GM12873 (cell line): Measurements from ENCODE around the gene CEACAM19.

ENCODE experiments used
- TF ChIP-seq, protein P1 (sequence below): IDR thresholded peaks from 2 replicates; pipeline ENCODE4 v1.5.1; 2012; ENCODE audit warnings: low read depth, mild to moderate bottlenecking, moderate library complexity, low read length, control low read depth; ENCODE audit not compliant: insufficient read depth; ENCODE audit errors: missing control alignments

Gene CEACAM19

GRCh38 chr19:44661904-44662303 is 9.4 kb upstream of the CEACAM19 start:
- TF ChIP-seq, protein P1, sequence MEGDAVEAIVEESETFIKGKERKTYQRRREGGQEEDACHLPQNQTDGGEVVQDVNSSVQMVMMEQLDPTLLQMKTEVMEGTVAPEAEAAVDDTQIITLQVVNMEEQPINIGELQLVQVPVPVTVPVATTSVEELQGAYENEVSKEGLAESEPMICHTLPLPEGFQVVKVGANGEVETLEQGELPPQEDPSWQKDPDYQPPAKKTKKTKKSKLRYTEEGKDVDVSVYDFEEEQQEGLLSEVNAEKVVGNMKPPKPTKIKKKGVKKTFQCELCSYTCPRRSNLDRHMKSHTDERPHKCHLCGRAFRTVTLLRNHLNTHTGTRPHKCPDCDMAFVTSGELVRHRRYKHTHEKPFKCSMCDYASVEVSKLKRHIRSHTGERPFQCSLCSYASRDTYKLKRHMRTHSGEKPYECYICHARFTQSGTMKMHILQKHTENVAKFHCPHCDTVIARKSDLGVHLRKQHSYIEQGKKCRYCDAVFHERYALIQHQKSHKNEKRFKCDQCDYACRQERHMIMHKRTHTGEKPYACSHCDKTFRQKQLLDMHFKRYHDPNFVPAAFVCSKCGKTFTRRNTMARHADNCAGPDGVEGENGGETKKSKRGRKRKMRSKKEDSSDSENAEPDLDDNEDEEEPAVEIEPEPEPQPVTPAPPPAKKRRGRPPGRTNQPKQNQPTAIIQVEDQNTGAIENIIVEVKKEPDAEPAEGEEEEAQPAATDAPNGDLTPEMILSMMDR = no peak

DNA sequence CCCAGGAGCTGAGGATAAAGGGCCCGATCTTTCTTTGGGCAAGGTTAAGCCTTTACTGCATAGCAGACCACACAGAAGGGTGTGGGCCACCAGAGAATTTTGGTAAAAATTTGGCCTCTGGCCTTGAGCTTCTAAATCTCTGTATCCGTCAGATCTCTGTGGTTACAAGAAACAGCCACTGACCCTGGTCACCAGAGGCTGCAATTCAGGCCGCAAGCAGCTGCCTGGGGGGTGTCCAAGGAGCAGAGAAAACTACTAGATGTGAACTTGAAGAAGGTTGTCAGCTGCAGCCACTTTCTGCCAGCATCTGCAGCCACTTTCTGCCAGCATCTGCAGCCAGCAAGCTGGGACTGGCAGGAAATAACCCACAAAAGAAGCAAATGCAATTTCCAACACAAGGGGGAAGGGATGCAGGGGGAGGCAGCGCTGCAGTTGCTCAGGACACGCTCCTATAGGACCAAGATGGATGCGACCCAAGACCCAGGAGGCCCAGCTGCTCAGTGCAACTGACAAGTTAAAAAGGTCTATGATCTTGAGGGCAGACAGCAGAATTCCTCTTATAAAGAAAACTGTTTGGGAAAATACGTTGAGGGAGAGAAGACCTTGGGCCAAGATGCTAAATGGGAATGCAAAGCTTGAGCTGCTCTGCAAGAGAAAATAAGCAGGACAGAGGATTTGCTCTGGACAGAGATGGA is 8.4 kb upstream of the CEACAM19 start:
- TF ChIP-seq, protein P1 = no peak

- TF ChIP-seq, protein P1 = no peak
Observed at GRCh38 chr19:44663996-44664395, 7.3 kb upstream of the CEACAM19 start.

- TF ChIP-seq, protein P1 = no peak
Observed at GRCh38 chr19:44664976-44665375, 6.3 kb upstream of the CEACAM19 start.

DNA sequence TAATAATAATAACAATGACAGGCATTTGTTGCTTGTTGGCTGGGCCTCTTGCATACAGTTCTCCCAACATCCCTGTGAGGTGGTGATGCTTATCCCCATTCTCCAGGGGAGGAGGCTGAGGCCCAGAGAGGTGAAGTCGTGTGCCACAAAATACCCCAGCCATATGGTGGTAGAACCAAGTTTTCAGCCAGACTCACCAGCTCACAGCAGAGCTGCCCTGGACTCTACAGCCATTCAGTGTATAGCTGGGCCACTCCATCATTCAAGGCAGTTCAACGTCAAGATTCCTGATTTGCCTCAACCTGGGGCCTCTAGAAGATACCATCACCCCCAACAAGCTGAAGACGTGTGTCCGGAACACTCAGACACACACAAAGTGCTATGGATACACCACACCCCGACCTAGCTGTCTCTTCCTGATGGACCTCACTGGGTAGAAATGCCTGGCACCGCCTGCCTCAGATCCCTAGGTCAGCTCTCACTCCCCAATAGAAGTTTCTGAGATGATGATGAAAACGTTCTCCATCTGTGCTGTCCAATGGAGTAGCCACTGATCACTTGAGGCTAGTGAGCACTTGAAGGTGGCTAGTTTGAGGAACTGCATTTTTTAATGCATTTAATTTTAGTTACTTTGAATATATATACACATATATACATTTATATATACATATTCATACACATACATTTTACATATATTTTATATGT is 4.3 kb upstream of the CEACAM19 start:
- TF ChIP-seq, protein P1 = no peak

GRCh38 chr19:44668985-44669764 is 2.1 kb upstream of the CEACAM19 start:
- TF ChIP-seq, protein P1 = no peak

DNA sequence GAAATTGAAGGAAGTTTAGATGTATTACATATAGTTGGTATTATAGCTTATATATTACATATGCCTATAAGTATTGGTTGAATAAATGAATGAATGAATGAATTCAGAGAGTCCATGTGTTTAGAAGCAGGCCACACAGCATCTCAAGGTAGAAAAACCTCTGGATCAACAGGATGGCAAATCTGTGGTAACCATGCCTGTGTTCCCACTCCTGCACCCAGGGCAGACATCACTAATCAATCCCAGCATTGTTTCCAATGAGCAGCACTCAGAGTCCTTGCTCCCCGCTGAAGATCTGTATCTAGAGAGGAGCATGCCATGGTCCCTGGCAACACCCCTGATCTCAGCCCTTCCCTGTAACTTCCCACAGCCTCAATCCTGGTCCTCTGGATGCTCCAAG is 944 bp downstream of the CEACAM19 start:
- TF ChIP-seq, protein P1 = no peak
